ENCODE measurements around the gene STRN.

DNA sequence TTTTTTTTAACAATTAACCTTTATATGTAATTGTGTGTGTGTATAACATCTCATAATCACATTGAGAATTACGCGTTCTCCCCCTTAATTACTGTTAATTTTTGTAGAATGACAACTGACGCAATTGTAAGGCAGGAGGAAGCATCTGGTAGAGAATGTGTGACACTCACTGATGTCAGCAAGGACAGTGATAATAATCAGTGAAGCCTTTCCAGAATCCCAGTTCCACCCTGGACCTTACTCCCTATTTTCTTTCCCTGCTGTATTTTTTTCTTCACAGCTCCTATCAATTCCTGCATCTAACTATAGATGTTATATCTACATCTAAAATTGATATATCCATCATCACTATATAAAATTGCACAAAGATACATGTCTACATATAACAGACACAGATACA is 16.1 kb upstream of the STRN start:
- no peak for TF ChIP-seq SIN3A (IDR thresholded peaks at IDR 0.05; ENCODE audit: borderline replicate concordance, insufficient read depth, low read depth, low read length)
- TF ChIP-seq, protein P1, sequence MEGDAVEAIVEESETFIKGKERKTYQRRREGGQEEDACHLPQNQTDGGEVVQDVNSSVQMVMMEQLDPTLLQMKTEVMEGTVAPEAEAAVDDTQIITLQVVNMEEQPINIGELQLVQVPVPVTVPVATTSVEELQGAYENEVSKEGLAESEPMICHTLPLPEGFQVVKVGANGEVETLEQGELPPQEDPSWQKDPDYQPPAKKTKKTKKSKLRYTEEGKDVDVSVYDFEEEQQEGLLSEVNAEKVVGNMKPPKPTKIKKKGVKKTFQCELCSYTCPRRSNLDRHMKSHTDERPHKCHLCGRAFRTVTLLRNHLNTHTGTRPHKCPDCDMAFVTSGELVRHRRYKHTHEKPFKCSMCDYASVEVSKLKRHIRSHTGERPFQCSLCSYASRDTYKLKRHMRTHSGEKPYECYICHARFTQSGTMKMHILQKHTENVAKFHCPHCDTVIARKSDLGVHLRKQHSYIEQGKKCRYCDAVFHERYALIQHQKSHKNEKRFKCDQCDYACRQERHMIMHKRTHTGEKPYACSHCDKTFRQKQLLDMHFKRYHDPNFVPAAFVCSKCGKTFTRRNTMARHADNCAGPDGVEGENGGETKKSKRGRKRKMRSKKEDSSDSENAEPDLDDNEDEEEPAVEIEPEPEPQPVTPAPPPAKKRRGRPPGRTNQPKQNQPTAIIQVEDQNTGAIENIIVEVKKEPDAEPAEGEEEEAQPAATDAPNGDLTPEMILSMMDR (IDR thresholded peaks at IDR 0.05): no peak
